ENCODE data around the gene ADIPOR1. TPM values are rescaled to one million over a fixed set of nuclear protein-coding genes. Genes with fewer than 3 reads are reported as not detected.

ADIPOR1 gene
- polyA plus RNA-seq, 1 donor: 73.8 TPM

DNA sequence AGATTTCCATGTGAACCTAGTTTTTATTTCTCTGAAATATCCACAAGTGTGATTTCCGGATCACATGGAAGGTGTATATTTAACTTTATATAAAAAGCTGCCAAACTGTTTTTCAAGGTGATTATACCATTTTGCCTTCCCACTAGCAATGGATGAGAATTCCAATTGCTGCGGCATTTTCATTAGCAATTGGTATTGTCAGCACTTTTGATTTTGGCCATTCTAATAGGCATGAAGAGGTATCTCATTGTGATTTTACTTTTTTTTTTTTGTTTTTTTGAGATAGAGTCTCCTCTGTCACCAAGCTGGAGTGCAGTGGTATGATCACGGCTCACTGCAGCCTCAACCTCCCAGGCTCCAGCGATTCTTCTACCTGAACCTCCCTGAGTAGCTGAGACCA lies 13.9 kb upstream of the ADIPOR1 start:
- no peak overlapping the region for H3K27ac ChIP-seq (ENCODE audit: low read length)
- no peaks in the 10 kb centered on the region for H3K9me3 ChIP-seq (ENCODE audit: control insufficient read depth, low read depth, low read length)
- H3K4me3 ChIP-seq (ENCODE audit: low read length): no peak overlapping the region
- no peak for DNase-seq
- H3K36me3 ChIP-seq (ENCODE audit: control insufficient read depth, insufficient read depth, low read length): no peaks in the 10 kb centered on the region
- peaks cover 12% of the 10 kb centered on the region for H3K27me3 ChIP-seq (ENCODE audit: control insufficient read depth, insufficient read depth, low read length)
- no CpG with 5 or more reads among the region's 4 CpGs for WGBS (ENCODE audit: insufficient coverage, low lambda C conversion rate)
- H3K4me1 ChIP-seq (ENCODE audit: control insufficient read depth, insufficient read depth, low read length): peaks cover 14% of the 10 kb centered on the region

DNA sequence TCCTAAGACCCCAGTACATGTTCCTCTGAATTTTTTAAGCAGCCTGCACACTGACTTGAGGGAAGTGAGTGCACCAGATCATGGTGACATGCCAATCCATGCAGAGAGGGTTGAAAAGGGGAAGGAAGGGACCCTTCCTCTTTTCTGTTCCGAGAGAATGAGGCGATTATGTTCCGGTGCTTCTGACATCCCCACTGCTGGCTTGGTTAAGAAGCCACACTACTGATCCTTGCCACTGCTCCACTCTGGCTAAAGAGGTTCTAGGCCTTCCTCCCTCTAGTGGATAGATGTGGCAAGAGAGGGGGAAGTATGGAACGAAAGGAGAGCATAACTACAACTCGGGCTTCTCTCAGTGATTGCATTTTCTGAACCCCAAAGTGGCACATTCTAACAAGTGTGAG lies 10.8 kb upstream of the ADIPOR1 start:
- Histone ChIP-seq H3K27ac (ENCODE audit: low read length) (no peak overlapping the region), H3K4me3 (ENCODE audit: low read length) (no peak overlapping the region), H3K36me3 (ENCODE audit: control insufficient read depth, insufficient read depth, low read length) (peaks cover 5% of the 10 kb centered on the region), H3K4me1 (ENCODE audit: control insufficient read depth, insufficient read depth, low read length) (peaks cover 14% of the 10 kb centered on the region), H3K9me3 (ENCODE audit: control insufficient read depth, low read depth, low read length) (no peaks in the 10 kb centered on the region), H3K27me3 (ENCODE audit: control insufficient read depth, insufficient read depth, low read length) (no peaks in the 10 kb centered on the region)
- no CpG with 5 or more reads among the region's 5 CpGs for WGBS (ENCODE audit: insufficient coverage, low lambda C conversion rate)
- peak; percentile 48 to 66 for DNase-seq

DNA sequence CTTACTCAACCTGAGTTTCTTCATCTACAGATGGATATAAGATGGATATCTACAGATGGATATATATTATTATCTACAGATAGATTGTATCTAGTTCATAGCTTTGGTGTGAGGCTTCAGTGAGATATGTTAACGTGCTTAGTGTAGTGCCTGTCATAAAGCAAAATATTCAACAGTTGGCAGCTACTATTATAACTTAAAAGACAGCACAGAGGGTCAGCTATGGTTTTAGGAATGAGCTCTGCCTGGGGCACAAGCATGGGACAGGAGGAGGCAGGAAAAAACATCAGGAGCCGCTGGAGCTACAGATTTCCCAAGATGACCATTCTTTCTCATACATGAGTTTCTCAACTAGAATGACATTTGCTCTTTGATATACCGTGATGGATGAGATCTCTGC lies 10.2 kb upstream of the ADIPOR1 start:
- Histone ChIP-seq H3K36me3 (ENCODE audit: control insufficient read depth, insufficient read depth, low read length) (peaks cover 6% of the 10 kb centered on the region), H3K4me3 (ENCODE audit: low read length) (peak overlapping the region; percentile 77), H3K9me3 (ENCODE audit: control insufficient read depth, low read depth, low read length) (no peaks in the 10 kb centered on the region), H3K27me3 (ENCODE audit: control insufficient read depth, insufficient read depth, low read length) (no peaks in the 10 kb centered on the region), H3K27ac (ENCODE audit: low read length) (peak overlapping the region; percentile 83), H3K4me1 (ENCODE audit: control insufficient read depth, insufficient read depth, low read length) (peaks cover 14% of the 10 kb centered on the region)
- WGBS (ENCODE audit: insufficient coverage, low lambda C conversion rate): 80% methylated on average over 2 of the region's 3 CpGs
- no peak for DNase-seq

DNA sequence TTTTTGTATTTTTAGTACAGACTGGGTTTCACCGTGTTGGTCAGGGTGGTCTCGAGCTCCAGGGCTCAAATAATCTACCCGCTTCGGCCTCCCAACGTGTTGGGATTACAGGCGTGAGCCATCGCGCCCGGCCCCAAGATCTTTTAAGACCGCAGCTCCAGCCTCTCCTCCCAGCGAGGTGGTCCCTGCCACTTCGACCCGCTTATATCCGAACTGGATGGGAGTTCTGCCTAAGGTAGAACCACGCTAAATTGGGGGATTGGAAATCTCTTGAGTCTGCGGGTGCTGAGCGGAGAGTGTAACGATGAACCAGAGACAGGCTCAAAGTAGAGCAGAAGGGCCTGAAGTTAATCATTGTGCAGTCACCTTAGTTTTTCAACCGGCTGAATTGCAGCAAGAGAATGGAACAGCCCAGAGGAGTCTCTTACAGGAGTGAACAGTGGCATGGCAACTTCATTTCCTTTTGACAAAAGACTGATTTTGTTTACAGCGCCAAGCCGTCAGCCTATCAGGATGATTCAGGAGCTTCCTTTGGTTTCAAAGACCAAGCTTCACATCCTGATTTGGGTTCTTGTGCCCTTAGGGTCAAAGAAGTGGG lies 9.7 kb upstream of the ADIPOR1 start:
- peaks cover 11% of the 10 kb centered on the region for H3K36me3 ChIP-seq (ENCODE audit: control insufficient read depth, insufficient read depth, low read length)

DNA sequence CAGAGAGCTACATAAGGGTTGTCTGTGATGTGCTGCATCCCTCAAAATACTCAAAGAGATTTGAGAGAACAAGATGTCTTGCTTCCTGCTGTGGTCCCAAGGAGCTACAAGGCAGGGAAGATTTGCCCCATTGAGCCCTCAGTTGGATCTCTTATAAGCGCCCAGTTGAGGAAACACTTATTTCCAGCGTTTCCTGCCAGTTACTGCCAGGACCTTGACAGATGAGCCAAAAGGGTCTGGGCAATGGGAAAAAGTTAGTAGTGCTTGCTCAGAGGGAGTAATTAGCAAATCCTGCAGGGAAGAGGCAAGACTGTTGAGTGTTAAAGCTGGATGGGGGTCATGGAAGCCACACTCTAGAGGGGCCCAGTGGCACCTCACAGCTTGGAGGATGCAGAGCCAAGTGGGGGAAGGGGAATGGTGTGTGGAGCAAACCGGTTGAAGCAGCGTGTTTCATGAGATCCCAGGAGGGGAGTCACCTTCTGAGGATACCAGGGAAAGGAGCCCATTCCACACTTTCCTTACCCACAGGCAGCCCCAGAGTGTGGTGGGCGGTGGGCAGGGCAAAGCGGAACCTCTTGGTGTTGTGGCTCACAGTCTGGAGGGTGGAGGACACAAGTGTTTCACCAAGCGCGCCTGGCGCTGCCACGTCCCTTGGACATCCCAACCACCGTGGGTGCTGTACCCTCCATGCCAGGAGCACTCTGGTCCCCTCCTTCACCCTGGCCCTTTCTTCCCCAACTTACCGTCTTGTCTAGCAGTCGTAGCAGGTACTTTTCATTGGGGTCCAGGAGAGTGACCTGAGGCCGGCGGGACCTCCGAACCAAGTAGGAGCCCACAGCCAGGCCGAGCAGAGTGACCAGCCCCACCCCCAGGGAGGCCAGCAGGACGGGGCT lies 8.1 kb upstream of the ADIPOR1 start:
- no CpG with 5 or more reads among the region's 18 CpGs for WGBS (ENCODE audit: insufficient coverage, low lambda C conversion rate)
- Histone ChIP-seq H3K27me3 (ENCODE audit: control insufficient read depth, insufficient read depth, low read length) (no peaks in the 10 kb centered on the region), H3K9me3 (ENCODE audit: control insufficient read depth, low read depth, low read length) (no peaks in the 10 kb centered on the region), H3K4me1 (ENCODE audit: control insufficient read depth, insufficient read depth, low read length) (peaks cover 14% of the 10 kb centered on the region), H3K36me3 (ENCODE audit: control insufficient read depth, insufficient read depth, low read length) (peaks cover 22% of the 10 kb centered on the region), H3K4me3 (ENCODE audit: low read length) (peak overlapping the region; percentile 99), H3K27ac (ENCODE audit: low read length) (peak overlapping the region; percentile 73)
- DNase-seq: no peak

More for the DNA sequence above, 9.7 kb upstream of the ADIPOR1 start:
- WGBS (ENCODE audit: insufficient coverage, low lambda C conversion rate): no CpG with 5 or more reads among the region's 21 CpGs
- H3K9me3 ChIP-seq (ENCODE audit: control insufficient read depth, low read depth, low read length): no peaks in the 10 kb centered on the region
- H3K4me1 ChIP-seq (ENCODE audit: control insufficient read depth, insufficient read depth, low read length): peaks cover 14% of the 10 kb centered on the region
- peak overlapping the region; percentile 83 for H3K27ac ChIP-seq (ENCODE audit: low read length)
- peak overlapping the region; percentile 77 for H3K4me3 ChIP-seq (ENCODE audit: low read length)
- H3K27me3 ChIP-seq (ENCODE audit: control insufficient read depth, insufficient read depth, low read length): no peaks in the 10 kb centered on the region
- peak; percentile 22 to 72 for DNase-seq

DNA sequence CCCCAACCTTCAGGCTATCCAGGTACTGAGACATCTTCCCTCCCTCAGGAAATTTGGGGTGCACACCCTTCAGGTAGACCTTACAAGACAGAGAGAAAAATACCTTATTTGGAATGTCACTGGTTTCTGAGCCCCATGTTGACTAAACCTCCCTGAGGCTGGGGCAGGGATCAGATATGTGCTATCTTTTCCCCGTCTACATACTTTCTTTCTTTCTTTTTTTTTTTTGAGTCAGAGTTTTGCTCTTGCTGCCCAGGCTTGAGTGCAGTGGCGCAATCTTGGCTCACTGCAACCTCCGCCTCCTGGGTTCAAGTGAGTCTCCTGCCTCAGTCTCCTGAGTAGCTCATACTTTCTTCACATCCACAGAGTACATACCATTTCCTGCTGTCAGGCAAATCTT lies 7.3 kb upstream of the ADIPOR1 start:
- no peaks in the 10 kb centered on the region for H3K27me3 ChIP-seq (ENCODE audit: control insufficient read depth, insufficient read depth, low read length)
- H3K36me3 ChIP-seq (ENCODE audit: control insufficient read depth, insufficient read depth, low read length): peaks cover 24% of the 10 kb centered on the region
- H3K4me3 ChIP-seq (ENCODE audit: low read length): no peak overlapping the region
- no peak for DNase-seq
- WGBS (ENCODE audit: insufficient coverage, low lambda C conversion rate): no CpG with 5 or more reads among the region's 3 CpGs
- peaks cover 14% of the 10 kb centered on the region for H3K4me1 ChIP-seq (ENCODE audit: control insufficient read depth, insufficient read depth, low read length)
- no peak overlapping the region for H3K27ac ChIP-seq (ENCODE audit: low read length)
- no peaks in the 10 kb centered on the region for H3K9me3 ChIP-seq (ENCODE audit: control insufficient read depth, low read depth, low read length)

DNA sequence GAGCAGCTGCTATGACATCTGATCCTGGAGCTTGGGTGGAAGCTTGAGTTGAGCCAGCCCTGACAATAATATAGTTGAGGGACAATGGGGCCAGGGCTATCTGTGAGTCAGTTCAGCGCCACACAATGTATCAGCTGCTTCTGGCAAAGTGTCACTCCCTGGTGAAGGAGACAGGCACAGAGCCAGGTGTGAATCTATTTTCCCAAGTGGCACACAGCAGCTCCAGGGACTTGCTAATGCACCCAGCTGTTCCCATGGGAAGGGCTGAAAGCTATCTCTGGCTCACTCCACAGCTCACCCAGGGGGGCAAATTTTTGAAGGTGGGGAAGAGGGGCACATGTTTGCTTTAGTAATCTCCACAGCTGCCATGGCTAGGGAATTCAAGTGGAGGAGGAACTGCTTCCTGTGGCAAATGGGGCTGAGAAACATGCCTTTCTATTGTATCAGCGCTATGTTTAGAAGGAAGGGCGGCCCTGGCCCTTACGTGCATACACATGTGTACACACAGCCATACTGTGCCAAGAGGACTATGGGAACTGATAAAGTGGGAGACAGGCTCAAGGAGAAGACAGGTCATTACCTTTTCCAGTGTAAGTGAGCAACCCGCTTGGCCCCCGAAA lies 6.8 kb upstream of the ADIPOR1 start:
- no peak overlapping the region for H3K4me3 ChIP-seq (ENCODE audit: low read length)
- no CpG with 5 or more reads among the region's 6 CpGs for WGBS (ENCODE audit: insufficient coverage, low lambda C conversion rate)
- no peaks in the 10 kb centered on the region for H3K27me3 ChIP-seq (ENCODE audit: control insufficient read depth, insufficient read depth, low read length)
- peaks cover 14% of the 10 kb centered on the region for H3K4me1 ChIP-seq (ENCODE audit: control insufficient read depth, insufficient read depth, low read length)
- DNase-seq: no peak
- H3K27ac ChIP-seq (ENCODE audit: low read length): no peak overlapping the region
- peaks cover 24% of the 10 kb centered on the region for H3K36me3 ChIP-seq (ENCODE audit: control insufficient read depth, insufficient read depth, low read length)
- no peaks in the 10 kb centered on the region for H3K9me3 ChIP-seq (ENCODE audit: control insufficient read depth, low read depth, low read length)

DNA sequence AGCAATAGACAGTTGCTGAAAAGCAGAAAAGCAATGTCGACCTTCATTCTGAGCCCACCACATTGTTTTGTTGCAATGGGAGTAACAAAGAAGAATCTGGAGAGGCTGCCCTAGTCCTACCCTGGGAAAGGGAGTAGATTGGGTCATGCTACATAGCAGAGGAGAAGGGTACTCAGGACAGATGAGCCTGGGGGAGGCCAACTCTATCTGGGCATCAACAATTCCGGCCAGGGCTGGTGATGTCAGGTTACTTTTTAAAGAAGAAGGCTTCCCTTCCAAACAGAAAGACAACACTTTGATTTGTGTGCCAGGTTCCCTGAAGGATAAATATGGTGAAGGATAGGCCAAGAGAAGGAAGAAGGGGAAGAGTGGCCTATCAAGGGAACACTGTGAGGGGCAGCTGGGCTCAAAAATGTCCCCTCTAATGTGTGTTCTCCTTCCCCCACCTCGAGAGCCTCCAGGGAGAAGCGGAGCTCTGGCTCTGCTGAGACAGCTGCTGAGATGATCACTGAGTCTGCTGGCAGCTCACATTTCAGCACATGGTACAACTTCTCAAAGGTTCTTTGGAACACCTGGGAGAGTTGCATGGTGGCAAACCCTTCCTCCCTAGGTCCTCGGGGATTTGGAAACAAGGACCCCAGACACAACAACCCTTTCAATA lies 3.2 kb upstream of the ADIPOR1 start:
- Histone ChIP-seq H3K9me3 (ENCODE audit: control insufficient read depth, low read depth, low read length) (no peaks in the 10 kb centered on the region), H3K4me1 (ENCODE audit: control insufficient read depth, insufficient read depth, low read length) (peaks cover 12% of the 10 kb centered on the region), H3K27ac (ENCODE audit: low read length) (no peak overlapping the region), H3K4me3 (ENCODE audit: low read length) (no peak overlapping the region), H3K27me3 (ENCODE audit: control insufficient read depth, insufficient read depth, low read length) (no peaks in the 10 kb centered on the region), H3K36me3 (ENCODE audit: control insufficient read depth, insufficient read depth, low read length) (peaks cover 24% of the 10 kb centered on the region)
- DNase-seq: no peak
- no CpG with 5 or more reads among the region's 5 CpGs for WGBS (ENCODE audit: insufficient coverage, low lambda C conversion rate)

DNA sequence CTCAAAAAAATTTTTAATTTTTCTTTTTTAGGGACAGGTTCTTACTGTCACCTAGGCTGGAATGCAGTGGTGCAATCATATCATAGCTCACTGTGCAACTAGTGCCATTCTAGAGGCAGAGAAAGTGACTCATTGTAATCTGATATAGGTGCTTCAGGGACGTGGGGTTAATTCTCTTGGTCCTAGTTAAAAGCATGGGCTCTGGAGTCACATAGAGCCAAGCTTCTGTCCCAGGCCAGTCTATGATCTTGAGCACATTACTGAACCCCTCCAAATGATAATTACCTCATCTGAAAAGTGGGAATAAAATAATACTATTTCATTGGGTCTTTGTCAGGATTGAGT lies 1.1 kb upstream of the ADIPOR1 start:
- H3K4me1 ChIP-seq (ENCODE audit: control insufficient read depth, insufficient read depth, low read length): peaks cover 17% of the 10 kb centered on the region

DNA sequence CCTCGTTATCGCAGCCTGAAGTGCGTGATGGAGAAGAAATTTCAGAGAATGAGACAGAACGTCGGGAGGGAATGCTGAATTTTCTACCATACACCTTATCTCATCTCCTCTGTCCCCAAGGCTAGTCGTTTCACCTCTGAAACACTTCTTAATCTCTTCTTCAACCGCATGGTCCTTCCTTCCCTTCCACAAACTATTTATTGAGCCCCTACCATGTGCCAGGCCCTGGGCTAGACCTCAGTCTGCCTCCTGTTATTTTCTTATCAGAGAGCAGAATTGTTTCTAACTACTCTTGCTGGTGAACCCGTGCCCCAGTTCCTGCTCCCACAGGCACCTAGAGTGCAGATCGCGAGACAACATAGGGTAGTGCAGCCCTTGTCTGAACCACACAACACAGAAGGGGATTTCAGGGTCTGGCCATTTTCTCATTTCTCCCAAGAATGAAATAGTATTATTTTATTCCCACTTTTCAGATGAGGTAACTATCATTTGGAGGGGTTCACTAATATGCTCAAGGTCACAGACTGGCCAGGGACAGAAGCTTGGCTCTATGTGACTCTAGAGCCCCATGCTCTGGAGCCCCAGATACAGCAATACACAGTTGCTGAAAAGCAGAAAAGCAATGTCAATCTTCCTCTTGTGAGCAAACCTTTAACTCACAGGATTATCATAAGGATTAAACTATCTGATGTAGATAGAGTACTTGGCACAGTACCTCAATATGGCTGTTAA lies 598 bp upstream of the ADIPOR1 start:
- Histone ChIP-seq H3K4me1 (ENCODE audit: control insufficient read depth, insufficient read depth, low read length) (peaks cover 18% of the 10 kb centered on the region), H3K4me3 (ENCODE audit: low read length) (peak overlapping the region; percentile 49)
- 0% methylated on average over 2 of the region's 10 CpGs for WGBS (ENCODE audit: insufficient coverage, low lambda C conversion rate)

More for the DNA sequence above, 1.1 kb upstream of the ADIPOR1 start:
- H3K36me3 ChIP-seq (ENCODE audit: control insufficient read depth, insufficient read depth, low read length): peaks cover 22% of the 10 kb centered on the region
- DNase-seq: peak in 1 of 2 donors; percentile 8
- no peaks in the 10 kb centered on the region for H3K27me3 ChIP-seq (ENCODE audit: control insufficient read depth, insufficient read depth, low read length)
- WGBS (ENCODE audit: insufficient coverage, low lambda C conversion rate): no CpG with 5 or more reads among the region's 1 CpG
- H3K27ac ChIP-seq (ENCODE audit: low read length): no peak overlapping the region
- no peak overlapping the region for H3K4me3 ChIP-seq (ENCODE audit: low read length)
- H3K9me3 ChIP-seq (ENCODE audit: control insufficient read depth, low read depth, low read length): no peaks in the 10 kb centered on the region

More for the DNA sequence above, 598 bp upstream of the ADIPOR1 start:
- Histone ChIP-seq H3K27ac (ENCODE audit: low read length) (peak overlapping the region; percentile 62), H3K9me3 (ENCODE audit: control insufficient read depth, low read depth, low read length) (no peaks in the 10 kb centered on the region), H3K36me3 (ENCODE audit: control insufficient read depth, insufficient read depth, low read length) (peaks cover 22% of the 10 kb centered on the region), H3K27me3 (ENCODE audit: control insufficient read depth, insufficient read depth, low read length) (no peaks in the 10 kb centered on the region)
- no peak for DNase-seq
